ENCODE data around the gene ATG4B.

Gene ATG4B

DNA sequence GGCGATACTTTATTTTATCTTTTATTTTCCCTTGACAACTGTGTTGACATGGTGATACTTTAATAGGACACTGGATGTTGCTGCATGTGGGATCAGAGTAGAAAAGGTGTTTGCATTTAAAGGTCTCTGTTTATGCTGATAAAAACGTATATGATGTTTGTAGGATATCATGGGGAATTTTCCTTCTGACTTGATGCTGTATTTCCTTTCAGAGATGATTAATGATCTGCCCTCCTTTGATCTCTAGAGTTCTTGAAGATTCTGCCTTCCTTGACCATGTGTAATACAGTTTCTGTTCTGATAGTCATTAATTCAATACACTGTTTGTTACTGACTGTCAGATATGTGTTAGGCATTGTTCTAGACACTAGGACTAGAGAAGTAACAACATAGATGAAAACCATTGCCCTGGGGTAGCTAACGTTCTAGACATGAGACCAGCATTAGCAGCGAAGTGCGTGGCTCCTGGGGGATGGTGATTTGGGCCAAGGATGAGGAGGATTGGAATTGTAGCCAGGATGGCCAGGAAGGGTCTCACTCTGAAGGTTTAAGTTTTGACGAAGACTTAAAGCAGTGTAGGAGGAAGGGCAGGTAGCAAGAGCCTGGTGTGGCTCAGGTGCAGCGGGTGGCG is 2.8 kb downstream of the ATG4B start:
- peaks cover 37 to 69% of the 10 kb centered on the region in 2 donors for H3K4me1 Mint-ChIP-seq
- no peak for ATAC-seq (replicated peaks)
- H3K27me3 Mint-ChIP-seq: no peaks in the 10 kb centered on the region
- peak overlapping the region; percentile 4 for H3K27ac Mint-ChIP-seq
- H3K9me3 Mint-ChIP-seq: peaks cover 0 to 4% of the 10 kb centered on the region in 2 donors
- DNase-seq: no peak
- H3K36me3 Mint-ChIP-seq: peaks cover 17 to 35% of the 10 kb centered on the region in 2 donors
- no peak overlapping the region for H3K4me3 Mint-ChIP-seq

DNA sequence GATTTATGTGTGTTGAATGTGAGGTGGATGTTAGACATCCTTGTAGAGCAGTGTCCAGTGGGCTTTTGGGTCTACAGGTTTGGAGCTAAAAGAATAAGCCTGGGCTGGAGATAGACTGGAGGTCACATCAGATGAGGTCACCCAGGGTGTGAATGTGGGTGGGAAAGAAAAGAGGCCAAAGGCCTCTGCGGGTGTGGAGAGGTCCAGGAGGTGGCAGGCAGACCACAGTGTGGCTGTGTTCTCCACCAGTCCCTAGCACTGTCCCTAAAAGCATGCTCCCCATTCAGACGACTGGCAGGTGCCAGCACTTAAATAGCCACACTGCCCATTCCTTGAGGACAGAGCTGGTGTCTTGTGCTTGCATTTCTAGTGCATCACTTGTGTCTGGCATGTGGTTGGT is 4.1 kb downstream of the ATG4B start:
- no peak for DNase-seq

DNA sequence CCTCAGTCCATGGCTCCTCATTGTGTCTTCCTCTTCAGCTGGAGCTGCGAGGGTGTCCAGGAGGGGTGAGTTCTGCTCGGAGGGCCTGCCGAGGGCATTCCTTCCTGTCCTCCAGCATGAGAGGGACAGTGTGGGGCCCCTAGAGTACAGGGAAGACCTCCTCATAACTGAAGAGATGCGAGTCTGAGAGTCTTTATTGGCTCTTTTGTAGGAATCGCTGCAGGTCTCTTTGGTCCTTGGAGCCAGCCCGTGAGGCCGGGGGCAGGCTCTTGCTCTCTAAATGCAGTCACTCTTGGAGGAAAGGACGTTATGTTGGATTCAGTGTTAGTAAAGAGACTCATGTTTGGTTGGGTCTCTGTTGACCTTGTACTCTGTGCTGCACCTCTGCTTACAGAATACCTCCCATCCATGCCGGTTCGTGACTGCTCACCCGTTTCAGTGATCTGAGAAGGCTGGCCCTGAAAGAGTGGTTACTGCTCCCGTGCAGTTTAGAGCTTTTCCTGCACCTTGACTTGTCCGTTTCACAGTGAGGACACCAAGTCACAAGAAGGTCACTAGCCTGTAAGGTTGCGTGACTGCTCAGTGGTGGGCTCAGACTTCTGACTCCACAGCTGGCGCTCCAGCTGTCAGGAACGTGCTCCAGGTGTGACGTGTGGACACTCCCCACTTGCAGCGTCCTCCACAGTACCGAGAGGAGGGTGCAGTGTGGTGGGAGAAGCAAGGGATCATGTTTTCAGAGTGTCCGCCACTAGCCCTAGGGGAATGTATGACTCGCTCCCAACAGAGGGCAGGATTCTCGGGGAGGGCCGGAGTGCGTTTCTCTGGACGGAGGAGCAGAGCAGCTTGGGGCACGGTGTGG is 7.8 kb downstream of the ATG4B start:
- peaks cover 28 to 35% of the 10 kb centered on the region in 2 donors for H3K4me1 Mint-ChIP-seq
- H3K27ac Mint-ChIP-seq: no peak overlapping the region
- H3K4me3 Mint-ChIP-seq: no peak overlapping the region
- no peak for DNase-seq
- H3K27me3 Mint-ChIP-seq: no peaks in the 10 kb centered on the region
- ATAC-seq (replicated peaks): no peak
- H3K36me3 Mint-ChIP-seq: peaks cover 13 to 30% of the 10 kb centered on the region in 2 donors
- H3K9me3 Mint-ChIP-seq: no peaks in the 10 kb centered on the region

More for the DNA sequence above, 4.1 kb downstream of the ATG4B start:
- ATAC-seq (replicated peaks): no peak
- Mint-ChIP-seq H3K27me3 (no peaks in the 10 kb centered on the region), H3K36me3 (peaks cover 21 to 44% of the 10 kb centered on the region in 2 donors), H3K27ac (peak overlapping the region; percentile 62), H3K9me3 (peaks cover 0 to 4% of the 10 kb centered on the region in 2 donors), H3K4me3 (no peak overlapping the region), H3K4me1 (peaks cover 38 to 58% of the 10 kb centered on the region in 2 donors)

DNA sequence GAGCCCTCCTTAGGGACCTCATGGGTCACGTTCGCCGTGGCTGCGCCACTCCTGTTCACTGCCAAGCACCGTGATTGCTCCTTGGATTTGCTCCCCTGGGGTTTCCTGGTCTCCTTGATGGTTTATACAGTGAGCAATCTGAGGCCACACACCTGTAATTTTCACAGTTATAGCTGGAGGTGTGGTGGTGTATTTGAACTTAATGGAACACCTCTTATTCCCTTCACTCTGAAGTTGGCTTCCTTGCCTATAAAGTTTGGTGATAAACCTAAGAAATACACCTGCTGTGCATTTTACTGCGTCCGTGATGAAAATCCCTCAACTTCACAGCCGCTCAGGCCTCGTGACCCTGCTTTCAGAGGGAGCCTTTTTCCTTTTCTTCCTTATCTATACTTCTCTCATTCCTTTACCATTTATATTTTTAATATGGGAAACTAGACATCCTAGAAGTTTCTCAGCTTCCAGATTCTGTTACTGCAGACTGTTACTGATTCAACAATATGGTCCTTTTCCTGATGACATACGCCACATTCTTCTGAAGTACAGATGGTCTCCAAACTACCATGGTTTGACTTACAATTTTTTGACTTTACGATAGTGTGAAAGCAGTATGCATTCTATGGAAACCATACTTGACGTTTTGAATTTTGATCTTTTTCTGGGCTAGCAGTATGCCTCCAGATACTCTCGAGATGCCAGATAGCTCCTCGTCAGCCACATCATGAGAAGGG is 8.6 kb downstream of the ATG4B start:
- H3K9me3 Mint-ChIP-seq: no peaks in the 10 kb centered on the region
- H3K4me3 Mint-ChIP-seq: no peak overlapping the region
- no peaks in the 10 kb centered on the region for H3K27me3 Mint-ChIP-seq
- H3K36me3 Mint-ChIP-seq: peaks cover 14 to 22% of the 10 kb centered on the region in 2 donors
- H3K27ac Mint-ChIP-seq: no peak overlapping the region
- DNase-seq: no peak
- no peak for ATAC-seq (replicated peaks)
- H3K4me1 Mint-ChIP-seq: peaks cover 20 to 27% of the 10 kb centered on the region in 2 donors

DNA sequence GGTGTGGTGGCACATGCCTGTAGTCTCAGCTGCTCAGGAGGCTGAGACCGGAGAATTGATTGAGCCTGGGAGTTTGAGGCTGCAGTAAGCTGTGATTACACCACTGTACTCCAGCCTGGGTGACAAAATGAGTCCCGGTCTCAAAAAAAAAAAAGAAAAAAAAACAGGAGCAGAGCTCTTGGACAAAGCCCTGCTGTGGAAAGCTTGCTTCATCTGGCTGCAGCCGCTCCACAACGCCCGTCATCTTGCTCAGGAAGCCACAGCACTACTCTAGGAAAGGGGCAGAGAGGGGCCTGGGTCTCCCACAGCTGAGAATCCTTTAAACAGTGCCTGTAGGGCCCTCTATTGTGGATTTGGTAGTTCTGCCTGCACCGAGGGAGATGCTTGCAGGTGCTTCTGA is 11.0 kb downstream of the ATG4B start:
- no peak overlapping the region for H3K4me3 Mint-ChIP-seq
- H3K4me1 Mint-ChIP-seq: peaks cover 7 to 10% of the 10 kb centered on the region in 2 donors
- H3K9me3 Mint-ChIP-seq: no peaks in the 10 kb centered on the region
- DNase-seq: no peak
- ATAC-seq (replicated peaks): no peak
- no peaks in the 10 kb centered on the region for H3K27me3 Mint-ChIP-seq
- H3K27ac Mint-ChIP-seq: no peak overlapping the region
- H3K36me3 Mint-ChIP-seq: peaks cover 22 to 27% of the 10 kb centered on the region in 2 donors

DNA sequence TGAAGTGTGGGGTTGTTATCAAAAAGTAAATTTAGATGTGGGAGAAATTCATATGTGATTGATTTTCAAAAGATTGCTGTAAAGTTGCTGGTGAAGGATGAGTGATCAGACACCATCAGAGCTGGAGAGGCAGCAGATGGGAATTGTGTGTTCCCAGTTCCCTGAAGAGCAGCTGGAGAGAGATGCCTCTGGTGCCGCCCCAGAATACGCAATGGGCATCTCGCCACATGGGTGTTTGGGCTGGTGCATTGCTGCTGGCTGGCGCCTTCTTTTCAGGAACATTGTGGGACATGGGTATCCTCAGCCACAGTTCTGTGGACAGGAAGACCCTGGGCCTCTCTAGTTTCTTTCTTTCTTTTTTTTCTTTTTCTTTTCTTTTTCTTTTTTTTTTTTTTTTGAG is 11.9 kb downstream of the ATG4B start:
- Mint-ChIP-seq H3K4me3 (no peak overlapping the region), H3K9me3 (no peaks in the 10 kb centered on the region), H3K36me3 (peaks cover 17 to 24% of the 10 kb centered on the region in 2 donors), H3K4me1 (peaks cover 1 to 6% of the 10 kb centered on the region in 2 donors), H3K27ac (peak overlapping the region; percentile 14), H3K27me3 (no peaks in the 10 kb centered on the region)
- DNase-seq (no peak), ATAC-seq (replicated peaks) (no peak)

DNA sequence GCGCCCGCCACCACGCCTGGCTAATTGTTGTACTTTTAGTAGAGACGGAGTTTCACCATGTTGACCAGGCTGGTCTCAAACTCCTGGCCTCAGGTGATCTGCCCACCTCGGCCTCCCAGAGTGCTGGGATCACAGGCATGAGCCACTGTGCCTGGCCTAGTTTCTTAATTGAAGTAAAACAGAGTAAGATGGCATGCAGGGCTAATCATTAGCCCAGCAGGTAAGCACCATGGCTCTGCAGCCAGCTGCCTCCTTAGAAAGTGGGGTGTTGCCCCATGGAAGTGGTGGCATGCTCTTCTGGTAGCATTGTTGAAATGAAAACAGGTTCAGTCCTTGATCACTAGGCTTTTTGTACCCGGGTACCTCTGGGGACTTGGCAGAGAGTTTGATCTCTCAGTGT is 12.4 kb downstream of the ATG4B start:
- Mint-ChIP-seq H3K4me1 (peaks cover 0 to 6% of the 10 kb centered on the region in 2 donors), H3K27me3 (no peaks in the 10 kb centered on the region), H3K36me3 (peaks cover 16 to 23% of the 10 kb centered on the region in 2 donors), H3K9me3 (no peaks in the 10 kb centered on the region), H3K4me3 (no peak overlapping the region), H3K27ac (no peak overlapping the region)
- ATAC-seq (replicated peaks) (no peak), DNase-seq (no peak)

DNA sequence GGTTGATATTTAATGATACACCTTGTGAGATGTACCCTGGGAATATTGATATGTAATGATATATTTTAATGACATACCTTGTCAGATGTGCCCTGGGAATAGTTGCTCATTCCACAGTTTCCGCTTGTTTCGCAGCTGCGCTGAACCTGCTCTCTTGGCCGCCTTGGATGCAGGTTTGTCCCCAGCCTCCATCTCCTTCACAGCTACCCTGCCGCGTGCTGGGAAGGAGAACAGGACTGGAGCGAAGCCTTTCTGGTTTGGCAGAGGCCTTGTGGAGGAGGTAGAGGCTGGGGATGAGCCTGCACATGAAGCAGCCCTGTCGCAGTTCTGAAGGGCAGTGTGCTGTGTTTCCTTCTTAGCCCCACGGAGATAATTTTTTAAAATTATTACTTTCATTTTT is 14.6 kb downstream of the ATG4B start:
- H3K9me3 Mint-ChIP-seq: no peaks in the 10 kb centered on the region
- no peak overlapping the region for H3K27ac Mint-ChIP-seq
- no peak overlapping the region for H3K4me3 Mint-ChIP-seq
- H3K4me1 Mint-ChIP-seq: peaks cover 0 to 3% of the 10 kb centered on the region in 2 donors
- no peak for DNase-seq
- H3K36me3 Mint-ChIP-seq: peaks cover 26 to 33% of the 10 kb centered on the region in 2 donors
- H3K27me3 Mint-ChIP-seq: no peaks in the 10 kb centered on the region
- ATAC-seq (replicated peaks): no peak

DNA sequence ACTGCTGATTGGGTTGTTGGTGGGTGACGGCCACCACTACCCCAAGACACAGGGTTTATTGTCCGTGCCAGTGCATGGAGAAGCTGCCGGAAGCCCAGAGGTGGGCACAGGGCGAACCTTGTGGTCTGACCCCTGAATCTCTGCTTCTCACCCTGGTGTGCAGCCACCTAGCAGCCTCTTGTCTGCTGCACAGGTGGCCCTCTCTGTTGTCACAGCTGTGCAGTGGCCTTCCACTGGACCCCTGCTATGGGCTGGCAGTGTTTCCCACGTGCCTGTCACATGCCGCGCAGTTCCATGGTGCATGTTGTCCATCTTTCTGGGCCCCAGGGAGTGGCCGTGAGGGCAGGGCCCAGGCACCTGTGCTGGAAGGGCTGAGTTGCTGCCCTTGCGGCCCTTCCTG is 15.2 kb downstream of the ATG4B start:
- H3K9me3 Mint-ChIP-seq: no peaks in the 10 kb centered on the region
- no peak overlapping the region for H3K27ac Mint-ChIP-seq
- no peaks in the 10 kb centered on the region for H3K27me3 Mint-ChIP-seq
- no peak overlapping the region for H3K4me3 Mint-ChIP-seq
- peaks cover 29 to 38% of the 10 kb centered on the region in 2 donors for H3K36me3 Mint-ChIP-seq
- peaks cover 0 to 4% of the 10 kb centered on the region in 2 donors for H3K4me1 Mint-ChIP-seq
- no peak for DNase-seq
- ATAC-seq (replicated peaks): no peak

DNA sequence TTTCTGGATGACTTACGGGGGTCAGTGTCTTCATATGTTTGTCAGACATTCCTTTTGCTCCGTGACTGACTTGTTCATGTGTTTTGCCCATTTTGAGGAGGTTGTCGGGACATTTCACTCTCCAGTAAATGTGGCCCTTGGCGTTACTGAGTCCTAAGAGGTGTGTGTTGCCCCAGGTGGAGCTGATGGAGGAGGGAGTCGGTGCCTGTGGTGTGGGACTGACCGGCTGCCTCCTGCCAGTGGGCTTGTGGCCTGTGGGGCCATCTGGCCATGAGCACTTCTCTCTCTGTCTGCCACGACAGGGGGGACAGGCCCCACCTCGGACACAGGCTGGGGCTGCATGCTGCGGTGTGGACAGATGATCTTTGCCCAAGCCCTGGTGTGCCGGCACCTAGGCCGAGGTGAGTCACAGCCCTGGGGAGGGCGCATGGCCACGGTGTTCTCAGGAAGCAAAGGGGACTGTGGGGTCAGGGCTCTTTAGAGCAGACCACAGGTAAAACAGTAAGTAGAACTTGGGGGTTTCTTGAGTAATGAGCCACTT is 15.8 kb downstream of the ATG4B start:
- no peak overlapping the region for H3K27ac Mint-ChIP-seq
- H3K4me3 Mint-ChIP-seq: no peak overlapping the region

DNA sequence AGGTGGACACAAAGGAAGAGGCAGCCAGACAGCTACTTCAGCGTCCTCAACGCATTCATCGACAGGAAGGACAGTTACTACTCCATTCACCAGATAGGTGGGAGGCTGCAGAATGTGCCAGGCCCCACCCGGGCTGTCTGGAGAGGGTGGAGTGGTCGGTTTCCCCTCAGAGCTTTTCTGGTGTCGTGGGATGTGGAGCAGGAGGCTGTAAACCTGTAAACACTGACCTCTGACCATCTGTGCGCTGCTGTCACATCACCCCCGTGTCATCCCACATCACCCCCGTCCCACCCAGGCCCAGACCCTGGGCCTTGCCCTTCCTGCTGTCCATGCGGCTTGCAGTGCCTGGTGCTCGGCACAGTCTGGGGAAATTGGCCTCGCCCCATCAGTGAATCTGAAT is 17.1 kb downstream of the ATG4B start:
- Mint-ChIP-seq H3K27ac (no peak overlapping the region), H3K9me3 (no peaks in the 10 kb centered on the region), H3K4me1 (peaks cover 0 to 1% of the 10 kb centered on the region in 2 donors), H3K4me3 (no peak overlapping the region), H3K27me3 (no peaks in the 10 kb centered on the region), H3K36me3 (peaks cover 35 to 49% of the 10 kb centered on the region in 2 donors)
- no peak for ATAC-seq (replicated peaks)
- DNase-seq: no peak

More for the DNA sequence above, 15.8 kb downstream of the ATG4B start:
- Mint-ChIP-seq H3K36me3 (peaks cover 30 to 41% of the 10 kb centered on the region in 2 donors), H3K27me3 (no peaks in the 10 kb centered on the region), H3K4me1 (peaks cover 0 to 4% of the 10 kb centered on the region in 2 donors), H3K9me3 (no peaks in the 10 kb centered on the region)
- ATAC-seq (replicated peaks) (no peak), DNase-seq (no peak)

DNA sequence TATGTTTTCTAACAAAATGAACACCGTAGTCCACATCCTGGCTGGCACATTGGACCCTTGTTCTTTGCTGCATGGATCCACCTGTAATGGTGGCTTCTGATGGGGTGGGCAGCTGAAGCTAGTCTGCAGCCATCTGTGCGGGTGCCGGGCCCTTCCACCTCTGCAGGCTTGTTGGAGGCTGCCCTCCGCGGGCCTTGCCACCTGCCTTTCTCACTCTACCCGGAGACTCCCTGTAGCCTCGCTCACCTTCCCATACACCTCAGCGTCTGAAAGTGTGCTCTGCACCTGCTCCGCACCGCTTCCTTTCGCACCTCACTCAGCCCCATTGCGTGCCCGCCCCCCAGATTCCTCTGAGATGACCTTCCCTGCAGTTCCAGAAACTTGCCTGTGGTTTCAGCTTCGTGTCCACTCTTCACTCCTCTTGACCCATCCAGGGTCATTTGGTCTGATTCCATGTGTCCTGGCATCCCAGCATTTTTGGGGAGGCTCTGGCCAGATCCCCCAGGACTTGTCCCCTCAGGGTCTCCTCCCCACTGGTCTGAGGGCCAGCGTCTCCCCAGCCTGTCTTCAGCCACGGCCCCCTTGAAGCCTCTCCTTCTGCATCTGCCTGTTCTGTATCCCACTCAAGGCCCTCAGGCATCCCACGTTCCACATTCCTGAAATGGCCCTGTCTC is 18.2 kb downstream of the ATG4B start:
- Mint-ChIP-seq H3K27ac (no peak overlapping the region), H3K27me3 (no peaks in the 10 kb centered on the region), H3K36me3 (peaks cover 41 to 58% of the 10 kb centered on the region in 2 donors), H3K9me3 (no peaks in the 10 kb centered on the region), H3K4me1 (peaks cover 0 to 1% of the 10 kb centered on the region in 2 donors), H3K4me3 (no peak overlapping the region)
- DNase-seq: no peak
- ATAC-seq (replicated peaks): no peak

DNA sequence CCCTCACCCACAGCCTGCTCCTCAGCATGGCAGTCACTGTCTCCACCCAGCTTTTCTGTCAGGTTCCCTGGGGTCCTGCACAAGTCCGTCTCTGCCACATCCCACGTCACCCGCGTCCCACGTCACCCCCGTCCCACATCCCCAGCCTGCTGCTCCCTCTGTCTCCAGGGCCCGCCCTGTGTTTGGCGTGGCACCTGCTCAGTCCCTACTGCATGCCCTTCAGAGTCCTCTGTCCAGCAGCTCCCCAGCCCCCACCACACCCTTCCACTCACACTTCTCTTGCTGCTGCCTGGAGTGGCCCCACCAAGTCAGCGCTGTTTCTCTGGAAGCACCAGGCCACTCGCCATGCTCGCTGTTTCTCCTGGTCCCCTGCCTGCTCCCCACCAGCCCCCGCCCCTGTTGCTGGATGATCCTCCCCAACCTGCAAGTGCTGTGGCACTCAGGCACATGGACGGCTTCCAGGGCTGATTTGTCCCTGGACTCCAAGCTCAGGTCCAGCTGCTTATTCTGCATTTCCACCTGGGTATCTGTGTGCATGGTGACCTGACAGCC is 18.8 kb downstream of the ATG4B start:
- ATAC-seq (replicated peaks): no peak
- Mint-ChIP-seq H3K9me3 (no peaks in the 10 kb centered on the region), H3K4me1 (peaks cover 0 to 1% of the 10 kb centered on the region in 2 donors), H3K36me3 (peaks cover 42 to 64% of the 10 kb centered on the region in 2 donors), H3K27ac (peak overlapping the region; percentile 14), H3K4me3 (no peak overlapping the region), H3K27me3 (no peaks in the 10 kb centered on the region)
- DNase-seq: no peak
